Esophagus squamous epithelium (tissue), 4 donors: ENCODE results near the gene INSM1.

Experiments used
- CTCF ChIP-seq, 6 experiments: fragments of 450-650 bp in 4 of 6; fragments of 200-600 bp in 2 of 6; sonication (generic) in 2 of 6; IDR thresholded peaks; one replicate each; pipeline ENCODE4 v1.5.1; 2016 to 2019; ENCODE audit warnings: antibody characterized with exemption in 6 of 6, mild to moderate bottlenecking in 4 of 6, moderate library complexity in 4 of 6
- POLR2A ChIP-seq, 4 donors: fragments of 450-650 bp; IDR thresholded peaks; one replicate each; pipeline ENCODE4 v1.6.1; 2017; ENCODE audit warnings: antibody characterized with exemption in 4 of 4, mild to moderate bottlenecking in 4 of 4, moderate library complexity in 3 of 4

- no peak for TF ChIP-seq POLR2A (IDR thresholded peaks at IDR 0.05)
- TF ChIP-seq CTCF (IDR thresholded peaks at IDR 0.05), result no peak
These were observed 36.7 kb upstream of the INSM1 start for GRCh38 chr20:20331156-20331555.
